GM21825 (cell line): ENCODE measurements around the gene BRD7.
A peak's percentile ranks its signal among the peaks of the same experiment; 100 is the strongest.

Experiments used
- ATAC-seq: cut with Tn5 transposase; IDR thresholded peaks from one replicate; pipeline ENCODE4 v1.9.1; 2021; ENCODE audit warnings: mild to moderate bottlenecking, moderate library complexity; ENCODE audit not compliant: unreplicated experiment

The BRD7 gene

DNA sequence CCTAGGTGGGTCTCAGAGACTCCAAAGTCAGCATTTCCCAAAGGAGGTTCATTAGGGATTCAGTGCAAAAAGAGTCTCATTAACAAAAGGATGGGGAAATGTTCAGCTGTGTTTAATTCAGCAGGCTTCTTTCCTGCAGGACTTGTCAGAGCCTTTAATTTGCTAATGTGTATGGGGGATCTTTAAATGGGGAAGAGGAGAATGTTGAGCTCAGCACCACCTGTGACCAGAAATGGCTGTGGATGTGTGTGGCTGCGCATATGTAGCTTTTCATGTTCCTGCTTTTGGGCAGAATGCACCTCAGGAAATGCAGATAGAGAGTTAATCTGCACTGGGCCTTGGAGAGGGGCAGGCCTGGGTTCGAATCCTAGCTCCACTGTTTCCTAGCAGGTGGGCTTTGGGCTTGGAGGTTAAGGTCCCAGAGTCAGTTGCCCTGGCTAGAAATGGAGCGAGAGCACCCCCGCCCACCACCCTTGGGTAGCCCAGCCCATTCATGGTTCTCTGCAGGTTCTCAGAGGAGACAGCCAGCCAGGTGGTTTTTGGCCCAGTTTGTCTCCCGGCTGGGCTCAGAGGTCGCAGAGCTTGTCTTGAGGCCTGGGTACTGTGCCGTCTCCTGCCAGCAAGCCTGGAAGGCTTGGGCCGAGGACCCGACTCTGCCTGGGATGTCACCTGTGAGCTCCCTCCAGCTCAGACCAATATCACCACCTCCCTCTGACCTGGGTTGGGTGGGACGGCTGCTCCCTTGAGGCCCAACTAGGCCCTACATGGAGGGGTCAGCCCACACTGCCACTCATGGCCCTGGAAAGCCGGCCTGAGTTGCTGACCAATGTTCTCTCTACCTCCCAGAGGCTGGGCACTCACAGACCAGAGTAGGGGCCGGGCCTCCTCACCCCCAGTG, 93.1 kb downstream of the BRD7 start:
- ATAC-seq = no peak

DNA sequence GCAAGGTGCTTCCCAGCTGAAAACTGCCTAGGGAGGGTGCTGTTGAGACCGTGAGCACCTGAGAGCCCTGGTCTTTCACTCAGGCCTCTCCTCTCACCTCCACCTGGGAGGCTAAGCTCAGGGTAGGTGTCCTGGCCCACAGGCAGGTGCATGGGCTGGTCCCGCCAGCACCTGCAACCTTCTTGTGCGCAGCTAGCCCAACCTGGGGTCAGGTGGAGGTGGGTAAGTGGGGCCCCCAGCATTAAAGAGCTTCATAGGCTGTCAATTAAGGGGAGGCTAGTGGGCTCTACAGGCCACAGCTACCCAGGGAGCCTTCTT, 93.7 kb downstream of the BRD7 start:
- no peak for ATAC-seq

DNA sequence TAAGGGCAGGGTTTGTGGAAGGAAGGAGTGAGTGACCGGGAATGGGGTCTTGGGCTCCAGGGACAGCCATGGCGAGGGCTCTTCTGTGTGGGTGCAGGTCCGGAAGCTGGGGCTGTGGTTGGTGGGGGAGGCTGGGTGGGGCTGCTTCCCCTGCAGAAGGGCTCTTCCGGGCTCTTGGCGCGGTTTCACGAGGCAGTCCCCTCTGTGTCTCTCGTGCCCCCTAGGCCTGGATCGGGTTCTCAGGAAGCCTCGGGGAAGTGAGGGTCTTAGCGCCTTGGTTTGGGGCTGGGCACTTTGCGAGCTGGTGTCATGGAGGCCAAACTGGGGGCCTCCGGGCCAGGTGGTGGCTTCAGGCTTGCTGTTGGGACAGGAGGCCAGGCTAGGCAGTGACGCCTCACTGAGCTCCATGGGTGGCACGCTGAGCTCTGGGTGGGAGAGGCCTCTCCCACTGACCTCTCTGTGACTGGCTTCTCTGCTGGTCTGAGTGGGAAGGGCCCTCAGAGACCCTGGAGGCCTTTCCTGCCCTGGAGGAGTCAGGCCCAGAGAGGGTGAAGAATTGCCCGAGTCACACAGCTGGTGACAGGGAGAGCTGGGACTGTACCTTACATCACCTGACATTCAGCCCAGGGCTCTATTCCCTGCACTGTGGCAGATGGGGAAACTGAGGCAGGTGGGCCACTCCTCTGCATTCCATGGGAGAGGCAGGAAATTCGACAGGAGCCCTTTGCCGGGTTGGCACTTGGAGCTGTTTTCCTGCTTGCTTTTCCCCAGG, 94.3 kb downstream of the BRD7 start:
- ATAC-seq = peak; percentile 48

DNA sequence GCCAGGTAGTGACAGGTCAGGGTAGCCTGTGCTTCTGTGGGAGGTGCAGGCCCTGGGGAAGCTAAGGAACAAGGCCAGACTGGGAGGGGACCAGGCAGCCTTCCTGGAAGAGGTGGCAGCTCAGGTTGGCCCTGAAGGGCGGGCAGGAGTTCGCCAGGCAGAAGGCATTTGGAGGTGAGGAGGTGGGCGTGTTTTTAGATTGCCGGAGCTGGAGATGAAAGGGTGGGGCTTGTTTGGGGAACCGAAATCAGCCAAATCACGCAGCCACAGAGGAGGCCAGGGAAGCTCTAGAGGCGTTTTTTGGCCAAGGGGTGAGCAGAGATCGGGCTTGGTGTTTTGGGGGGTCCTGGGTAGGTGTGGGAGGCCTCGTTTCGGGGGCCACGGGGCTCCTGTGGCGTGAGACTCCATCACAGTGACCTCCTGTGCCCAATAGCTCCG, 94.9 kb downstream of the BRD7 start:
- ATAC-seq = peak; percentile 60

DNA sequence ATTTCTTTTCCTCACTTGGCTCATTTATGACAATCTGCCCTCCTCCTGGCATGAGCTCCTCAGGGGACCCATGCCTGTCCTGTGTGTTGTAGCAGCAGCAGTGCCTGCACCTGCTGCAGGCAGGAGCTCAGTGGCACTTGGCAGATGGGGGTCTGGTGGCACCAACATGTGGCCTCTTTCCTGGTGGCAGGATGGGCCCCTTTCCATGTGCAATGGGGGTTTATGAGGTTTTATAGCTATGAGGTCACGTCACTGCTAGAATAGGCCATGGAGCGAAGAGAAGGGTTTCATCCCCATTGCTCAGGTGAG, 95.5 kb downstream of the BRD7 start:
- no peak for ATAC-seq

DNA sequence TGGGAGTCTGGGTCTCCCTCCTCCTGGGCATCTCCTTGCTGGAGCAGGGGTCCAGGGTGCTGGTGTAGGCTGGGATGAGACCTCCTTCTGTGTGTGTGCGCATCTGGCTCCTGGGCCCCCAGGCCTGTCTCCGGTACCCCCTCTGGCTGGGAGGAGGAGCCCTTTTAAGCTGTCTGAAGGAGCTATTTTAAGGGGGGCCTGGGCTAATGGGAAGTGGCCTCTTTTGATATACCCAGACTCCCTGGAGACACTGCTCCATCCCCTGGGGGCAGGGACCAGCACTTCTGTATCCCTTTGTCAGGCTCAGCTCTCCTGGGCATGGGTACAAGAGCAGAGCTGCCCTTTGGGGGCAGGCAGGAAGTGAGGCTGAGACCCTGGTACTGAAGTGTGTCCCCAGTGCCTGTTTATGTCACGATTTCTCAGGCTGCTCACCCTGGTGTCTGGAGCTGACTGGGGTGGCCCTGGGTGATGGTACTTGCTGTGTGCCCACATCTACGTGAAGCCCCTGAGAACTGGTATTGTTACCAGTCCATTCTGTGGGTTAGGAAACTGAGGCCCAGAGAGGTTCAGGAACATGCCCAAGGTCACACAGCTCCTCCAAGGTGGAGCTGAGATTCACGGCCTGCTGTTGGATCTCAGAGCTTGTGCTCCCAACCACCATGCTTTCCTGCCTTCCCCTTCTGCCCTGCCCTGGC, 96.0 kb downstream of the BRD7 start:
- no peak for ATAC-seq

DNA sequence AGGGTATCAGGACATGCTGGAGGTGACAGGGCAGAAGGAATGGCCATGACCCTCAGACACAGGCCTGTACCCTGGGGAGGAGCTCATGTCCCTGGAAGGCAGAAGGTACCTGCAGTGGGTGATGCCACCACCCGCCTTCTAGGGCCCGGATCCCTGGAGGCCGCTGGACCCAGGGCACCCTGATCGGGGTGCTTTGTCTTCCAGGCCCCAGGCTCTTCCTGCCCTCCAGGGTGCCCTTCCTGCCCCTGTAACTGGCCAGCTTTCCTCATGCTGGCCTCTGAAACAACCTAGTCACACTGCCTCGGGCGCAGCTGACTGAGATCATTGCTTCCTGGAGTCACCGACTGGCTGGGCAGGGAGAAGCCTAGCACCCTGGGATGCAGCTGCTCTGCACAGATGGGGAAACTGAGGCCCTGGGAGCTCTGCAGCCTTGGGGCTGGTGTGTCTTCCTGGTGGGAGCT, 96.6 kb downstream of the BRD7 start:
- ATAC-seq = no peak

DNA sequence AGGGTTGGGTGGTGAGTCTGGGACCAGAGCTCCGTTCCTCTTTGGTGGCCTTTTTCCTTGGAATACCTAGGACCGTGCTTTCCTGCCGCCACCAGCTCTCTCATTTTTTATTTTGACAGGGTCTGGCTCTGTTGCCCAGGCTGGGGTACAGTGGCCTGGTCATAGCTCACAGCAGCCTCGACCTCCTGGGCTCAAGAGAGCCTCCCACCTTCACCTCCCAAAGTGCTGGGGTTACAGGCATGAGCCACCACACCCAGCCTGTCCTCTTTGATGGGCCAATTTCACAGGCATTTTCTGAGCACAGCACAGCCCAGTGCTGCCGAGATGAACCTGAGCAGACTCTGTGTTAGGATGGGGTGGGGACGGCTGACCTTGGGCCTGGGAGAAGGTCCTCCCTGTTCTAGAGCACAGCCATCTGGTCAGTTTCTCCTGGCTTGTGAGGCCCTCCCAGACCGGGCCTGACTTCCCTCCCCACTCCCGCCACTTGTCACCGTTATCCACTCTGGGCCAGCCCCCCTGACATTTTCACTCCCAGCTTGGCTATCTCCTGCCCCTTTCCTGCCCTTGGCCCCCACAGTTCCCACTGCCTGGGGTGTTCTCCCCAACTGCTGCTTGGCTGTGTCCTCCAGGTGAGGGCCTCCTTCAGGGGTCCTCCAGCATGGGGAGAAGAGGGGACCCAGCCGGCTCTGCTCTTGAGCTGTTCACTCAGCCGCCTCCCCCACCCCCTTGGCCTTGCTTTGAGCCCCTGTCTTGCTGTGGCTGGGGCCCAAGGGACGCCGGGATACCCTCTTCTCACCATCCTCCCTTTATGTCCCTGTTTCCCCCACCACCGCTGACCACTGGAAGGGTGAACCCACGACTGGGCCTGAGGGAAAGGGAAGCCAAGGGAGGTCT, 97.4 kb downstream of the BRD7 start:
- ATAC-seq = no peak

DNA sequence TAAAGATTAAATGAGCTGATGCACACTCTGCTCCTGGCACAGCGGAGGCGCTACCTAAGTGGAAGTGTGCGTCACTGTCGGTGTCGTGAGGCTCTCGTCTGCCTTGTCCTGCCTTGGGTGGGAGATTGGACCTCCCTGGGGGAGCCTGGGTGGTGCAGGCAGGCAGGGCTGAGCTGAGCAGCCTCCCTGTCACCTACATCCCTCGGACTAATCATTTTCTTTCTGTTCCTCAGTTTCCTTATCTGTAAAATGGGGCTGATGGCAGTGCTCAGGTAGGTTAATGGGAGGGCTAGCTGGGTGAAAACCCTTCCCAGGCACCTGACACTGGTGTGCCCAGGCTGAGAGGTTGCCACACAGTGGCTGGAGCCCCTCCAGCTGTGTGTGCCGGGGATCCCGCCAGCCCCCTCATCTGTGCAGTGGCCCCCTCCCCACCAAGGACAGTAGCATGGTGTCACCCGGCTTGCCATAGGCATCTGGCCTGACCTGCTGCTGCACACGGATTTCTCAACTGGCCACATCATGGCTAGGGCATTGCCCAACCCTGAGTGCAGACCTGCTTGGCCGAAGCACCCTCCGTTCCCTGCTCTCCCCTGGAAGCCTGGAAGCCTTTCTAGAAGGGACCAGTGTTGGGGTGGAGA, 98.2 kb downstream of the BRD7 start:
- no peak for ATAC-seq

DNA sequence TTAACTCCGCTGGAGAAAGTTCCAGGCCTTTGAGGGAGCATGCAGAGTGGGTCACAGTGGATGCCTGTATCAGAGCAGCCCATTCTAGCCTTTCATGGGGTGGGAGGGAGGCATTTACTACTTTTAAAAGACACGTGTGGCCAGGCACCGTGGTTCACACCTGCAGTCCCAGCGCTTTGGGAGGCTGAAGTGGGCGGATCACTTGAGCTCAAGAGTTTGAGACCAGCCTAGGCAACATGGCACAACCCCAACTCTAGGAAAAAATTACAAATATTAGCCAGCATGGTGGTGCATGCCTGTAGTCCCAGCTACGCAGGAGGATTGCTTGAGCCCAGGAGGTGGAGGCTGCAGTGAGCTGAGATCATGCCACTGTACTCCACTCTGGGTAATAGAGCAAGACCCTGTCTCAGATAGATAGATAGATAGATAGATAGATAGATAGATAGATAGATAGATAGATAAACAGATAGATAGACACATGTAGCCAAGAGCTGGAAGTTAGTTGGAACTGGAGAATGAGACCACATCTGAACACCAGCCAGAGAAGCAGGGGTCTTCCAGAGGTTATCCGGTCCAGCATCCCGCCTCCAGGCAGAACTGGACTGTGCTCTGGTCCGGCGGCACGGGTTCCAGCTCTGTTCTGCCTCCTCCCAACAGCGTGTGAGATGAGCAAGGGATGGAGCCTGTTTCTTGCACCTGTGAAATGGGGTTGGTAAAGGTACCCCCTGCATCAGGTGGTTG, 98.8 kb downstream of the BRD7 start:
- ATAC-seq = no peak

DNA sequence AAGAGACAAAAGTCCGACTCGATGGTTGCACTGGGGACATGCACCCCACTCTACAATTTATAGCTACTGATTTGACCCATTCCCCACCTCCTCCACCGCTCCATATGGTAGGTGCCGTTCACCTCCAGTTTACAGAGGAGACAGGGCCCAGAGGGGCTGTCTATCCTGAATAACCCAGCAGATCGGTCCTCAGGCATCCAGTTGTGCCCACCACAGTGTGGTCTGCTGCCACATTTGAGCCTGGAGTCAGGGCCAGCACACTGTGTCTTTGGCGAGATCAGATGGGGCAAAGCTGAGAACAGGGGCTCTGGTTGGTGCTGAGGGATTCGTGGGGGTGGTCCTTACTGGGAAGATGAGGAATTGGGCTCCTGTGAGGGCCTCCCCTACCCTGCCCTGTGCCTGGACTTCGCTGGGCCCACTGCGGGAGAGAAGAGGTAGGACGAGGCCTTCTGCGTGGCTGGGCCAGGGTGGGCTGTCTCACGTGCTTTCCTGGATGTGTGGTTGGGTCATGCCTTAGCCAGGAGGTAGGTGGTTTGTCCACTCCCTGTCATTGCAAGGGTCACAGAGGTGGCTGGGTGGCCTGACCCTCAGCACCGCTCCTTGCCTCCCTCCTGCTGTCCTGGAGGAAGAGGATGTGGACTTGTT, 99.6 kb downstream of the BRD7 start:
- no peak for ATAC-seq

DNA sequence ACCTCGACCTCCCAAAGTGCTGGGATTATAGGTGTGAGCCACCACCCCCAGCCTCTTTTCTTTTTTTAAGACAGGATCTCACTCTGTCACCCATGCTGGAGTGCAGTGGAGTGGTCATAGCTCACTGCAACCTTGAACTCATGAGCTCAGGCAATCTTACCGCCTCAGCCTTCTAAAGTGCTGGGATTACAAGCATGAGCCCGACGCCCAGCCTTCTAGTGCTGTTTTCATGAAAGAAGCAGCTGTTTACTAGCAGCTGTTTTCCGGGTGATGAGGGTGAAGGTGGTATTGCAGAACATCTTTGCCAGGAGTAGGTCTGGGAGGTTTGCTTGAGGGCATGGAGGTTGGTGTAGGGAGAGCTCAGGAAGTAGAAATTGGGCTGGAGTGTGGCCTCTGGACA, 100.4 kb downstream of the BRD7 start:
- ATAC-seq = no peak

DNA sequence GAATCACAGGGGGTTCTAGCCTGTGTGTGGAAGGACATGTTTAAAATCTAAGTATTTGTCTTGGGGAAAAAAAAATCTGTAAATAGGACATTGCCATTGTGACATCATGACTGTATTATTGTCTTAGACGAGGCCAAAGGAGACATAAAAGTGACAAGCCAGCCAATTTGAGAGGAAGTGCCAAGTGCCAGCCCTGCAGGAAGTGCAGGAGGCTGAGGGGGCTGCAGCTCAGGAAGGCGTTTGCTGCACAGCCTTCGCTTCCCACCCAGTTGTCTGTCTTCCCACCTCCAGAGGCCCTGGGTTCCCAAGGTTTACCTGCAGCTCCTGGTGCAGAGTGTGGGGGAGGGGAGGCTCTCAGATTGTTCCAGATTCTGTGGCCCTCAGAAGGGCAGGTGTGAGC, 101.1 kb downstream of the BRD7 start:
- ATAC-seq = no peak

DNA sequence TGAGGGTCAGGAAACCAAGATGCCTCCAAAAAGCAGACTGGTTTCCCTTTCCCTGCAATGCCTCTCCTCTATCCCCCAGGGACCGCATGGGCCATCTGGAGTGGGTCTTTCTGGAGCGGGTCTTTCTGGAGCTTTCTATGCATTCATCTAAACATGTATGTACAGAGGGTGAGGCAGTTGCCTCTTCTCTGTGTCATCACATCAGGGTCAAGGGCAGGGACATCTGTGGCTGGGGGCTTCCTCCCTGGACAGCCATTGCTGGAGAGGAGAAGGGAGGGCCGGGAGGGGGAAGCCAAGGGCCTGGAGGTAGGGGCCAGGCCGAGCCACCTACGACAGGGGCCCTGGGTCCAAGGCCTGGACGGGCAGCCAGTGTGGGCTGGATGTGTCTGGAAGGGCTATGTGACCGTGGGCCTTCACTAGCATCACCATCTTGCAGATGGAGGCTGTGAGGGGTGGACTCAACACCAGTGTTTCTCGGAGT, 101.6 kb downstream of the BRD7 start:
- ATAC-seq = no peak

DNA sequence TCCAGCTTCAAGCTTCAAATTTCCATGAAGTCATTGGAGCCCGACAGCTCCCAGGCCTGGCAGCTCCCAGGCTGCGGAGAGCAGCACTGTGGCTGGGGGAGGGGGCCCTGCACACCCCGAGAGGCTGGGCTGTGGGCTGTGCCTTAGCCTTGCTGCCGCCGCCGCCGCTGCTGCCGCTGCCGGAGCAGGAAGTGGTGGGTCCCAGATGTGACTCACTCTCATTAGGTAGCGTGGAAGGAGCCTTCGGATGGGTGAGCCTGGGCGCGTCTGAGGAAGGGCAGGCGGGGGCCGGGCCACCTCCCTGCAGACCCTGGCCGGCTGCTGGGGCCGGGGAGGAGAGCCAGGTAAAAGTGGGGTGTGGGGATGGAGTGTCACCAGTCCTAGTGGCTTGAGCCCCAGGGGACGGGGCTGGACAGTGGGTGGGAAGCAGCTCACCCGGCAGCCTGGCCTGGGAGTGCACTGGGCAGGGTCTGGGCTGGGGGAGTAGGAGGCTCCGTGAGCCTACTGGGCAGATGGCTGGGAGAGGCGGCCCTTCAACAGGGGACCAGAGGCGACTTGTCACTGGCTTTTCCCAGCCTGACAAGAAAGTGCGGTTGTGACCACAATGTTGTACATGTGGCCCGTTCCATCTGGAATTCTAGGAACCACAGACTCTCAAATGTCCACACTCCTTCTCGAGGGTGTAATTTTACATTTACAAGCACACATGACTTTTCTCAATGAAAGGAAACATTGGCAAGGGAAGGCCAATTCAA, 102.3 kb downstream of the BRD7 start, which contains the start of gene ADCY7:
TSS of gene ADCY7 (plus strand) at position 215 of the 755 bp plus-strand sequence. CDS start 21,629 bp downstream, outside the sequence.
- peak; percentile 82 for ATAC-seq
